Activated T-helper 2 cell treated with anti-CD3 and anti-CD28 coated beads, Interferon-gamma antibody, Interleukin-2, Interleukin-4, amounts not matched to agents 10 μg/mL and 5 μg/mL and 100 μg/mL, durations not matched to agents 14 hours and 24 hours and 36 hours (primary cell): Measurements from ENCODE around the gene PAX5. TPM values are rescaled to one million over a fixed set of nuclear protein-coding genes. Genes with fewer than 3 reads are reported as not detected.

Experiments
- DNase-seq: peaks from one replicate; pipeline ENCODE4 v3.0.0; 2021; ENCODE audit warnings: low spot score
- H3K27ac Mint-ChIP-seq: one replicate; pipeline ENCODE4 v1.8.0; 2021; ENCODE audit warnings: mixed read lengths
- H3K27me3 Mint-ChIP-seq: one replicate; pipeline ENCODE4 v1.8.0; 2021; ENCODE audit warnings: low read depth, mixed read lengths
- H3K36me3 Mint-ChIP-seq: one replicate; pipeline ENCODE4 v1.8.0; 2021; ENCODE audit warnings: low read depth, mixed read lengths
- H3K4me1 Mint-ChIP-seq: one replicate; pipeline ENCODE4 v1.8.0; 2021; ENCODE audit warnings: low read depth, mixed read lengths
- H3K4me3 Mint-ChIP-seq: one replicate; pipeline ENCODE4 v1.8.0; 2021; ENCODE audit warnings: low read depth, mild to moderate bottlenecking, moderate library complexity, mixed read lengths
- H3K9me3 Mint-ChIP-seq: one replicate; pipeline ENCODE4 v1.8.0; 2021; ENCODE audit warnings: mixed read lengths
- intact Hi-C: fragments of 100-400 bp; cut with micrococcal nuclease; formaldehyde crosslinking; loops from one replicate; pipeline ENCODE4 v1.15.1; 2023
- total RNA-seq: library from RNA; stranded (reverse); gene quantifications from 2 replicates; pipeline ENCODE4 v1.2.3, GENCODE V29; 2022

Gene PAX5
- total RNA-seq, 1 donor from 2014 or later: 0.34 TPM

GRCh38 chr9:36844961-36845360, 189.1 kb downstream of the PAX5 start:
- no peaks in the 10 kb centered on the region for H3K27me3 Mint-ChIP-seq
- no peaks in the 10 kb centered on the region for H3K36me3 Mint-ChIP-seq
- DNase-seq: no peak
- H3K4me3 Mint-ChIP-seq: no peak overlapping the region
- no peaks in the 10 kb centered on the region for H3K9me3 Mint-ChIP-seq
- no peak overlapping the region for H3K27ac Mint-ChIP-seq
- H3K4me1 Mint-ChIP-seq: no peaks in the 10 kb centered on the region
- intact Hi-C loops: no loop called here

- no peaks in the 10 kb centered on the region for H3K27me3 Mint-ChIP-seq
- no peak overlapping the region for H3K4me3 Mint-ChIP-seq
- no peak overlapping the region for H3K27ac Mint-ChIP-seq
- H3K36me3 Mint-ChIP-seq: no peaks in the 10 kb centered on the region
- no peaks in the 10 kb centered on the region for H3K4me1 Mint-ChIP-seq
- intact Hi-C loops: no loop called here
- no peaks in the 10 kb centered on the region for H3K9me3 Mint-ChIP-seq
- no peak for DNase-seq
These were observed 190.1 kb downstream of the PAX5 start for GRCh38 chr9:36843964-36844363.

GRCh38 chr9:36842560-36843530, 191.2 kb downstream of the PAX5 start:
- intact Hi-C loops: no loop called here
- Mint-ChIP-seq H3K36me3 (no peaks in the 10 kb centered on the region), H3K27me3 (no peaks in the 10 kb centered on the region), H3K4me1 (no peaks in the 10 kb centered on the region), H3K4me3 (no peak overlapping the region), H3K27ac (no peak overlapping the region), H3K9me3 (no peaks in the 10 kb centered on the region)
- DNase-seq: no peak

- DNase-seq: no peak
- Mint-ChIP-seq H3K27ac (no peak overlapping the region), H3K36me3 (no peaks in the 10 kb centered on the region), H3K9me3 (no peaks in the 10 kb centered on the region), H3K27me3 (no peaks in the 10 kb centered on the region), H3K4me3 (no peak overlapping the region), H3K4me1 (no peaks in the 10 kb centered on the region)
- intact Hi-C loops: no loop called here
These were observed 193.1 kb downstream of the PAX5 start for GRCh38 chr9:36840898-36841536.

- H3K36me3 Mint-ChIP-seq: no peaks in the 10 kb centered on the region
- no peak overlapping the region for H3K27ac Mint-ChIP-seq
- DNase-seq: no peak
- no peaks in the 10 kb centered on the region for H3K4me1 Mint-ChIP-seq
- H3K9me3 Mint-ChIP-seq: no peaks in the 10 kb centered on the region
- no peak overlapping the region for H3K4me3 Mint-ChIP-seq
- intact Hi-C loops: no loop called here
- no peaks in the 10 kb centered on the region for H3K27me3 Mint-ChIP-seq
These were observed 194.8 kb downstream of the PAX5 start for GRCh38 chr9:36839131-36839885.

- no peak for DNase-seq
- no peak overlapping the region for H3K27ac Mint-ChIP-seq
- H3K27me3 Mint-ChIP-seq: no peaks in the 10 kb centered on the region
- no peaks in the 10 kb centered on the region for H3K36me3 Mint-ChIP-seq
- no peaks in the 10 kb centered on the region for H3K4me1 Mint-ChIP-seq
- H3K4me3 Mint-ChIP-seq: no peak overlapping the region
- intact Hi-C loops: no loop called here
- no peaks in the 10 kb centered on the region for H3K9me3 Mint-ChIP-seq
These were observed 196.3 kb downstream of the PAX5 start for GRCh38 chr9:36837431-36838405.

GRCh38 chr9:36836486-36836885, 197.6 kb downstream of the PAX5 start:
- DNase-seq: no peak
- no peak overlapping the region for H3K27ac Mint-ChIP-seq
- no peaks in the 10 kb centered on the region for H3K27me3 Mint-ChIP-seq
- H3K4me1 Mint-ChIP-seq: no peaks in the 10 kb centered on the region
- H3K9me3 Mint-ChIP-seq: no peaks in the 10 kb centered on the region
- intact Hi-C loops: no loop called here
- no peaks in the 10 kb centered on the region for H3K36me3 Mint-ChIP-seq
- no peak overlapping the region for H3K4me3 Mint-ChIP-seq

- intact Hi-C loops: no loop called here
- no peaks in the 10 kb centered on the region for H3K36me3 Mint-ChIP-seq
- no peaks in the 10 kb centered on the region for H3K27me3 Mint-ChIP-seq
- H3K4me1 Mint-ChIP-seq: no peaks in the 10 kb centered on the region
- H3K27ac Mint-ChIP-seq: no peak overlapping the region
- no peaks in the 10 kb centered on the region for H3K9me3 Mint-ChIP-seq
- no peak overlapping the region for H3K4me3 Mint-ChIP-seq
- no peak for DNase-seq
These were observed 198.6 kb downstream of the PAX5 start for GRCh38 chr9:36835271-36835996.

GRCh38 chr9:36834736-36835135, 199.3 kb downstream of the PAX5 start:
- no peak for DNase-seq
- no peaks in the 10 kb centered on the region for H3K9me3 Mint-ChIP-seq
- no peaks in the 10 kb centered on the region for H3K36me3 Mint-ChIP-seq
- no peak overlapping the region for H3K4me3 Mint-ChIP-seq
- H3K27me3 Mint-ChIP-seq: no peaks in the 10 kb centered on the region
- intact Hi-C loops: no loop called here
- H3K4me1 Mint-ChIP-seq: no peaks in the 10 kb centered on the region
- no peak overlapping the region for H3K27ac Mint-ChIP-seq

GRCh38 chr9:36833954-36834353, 200.1 kb downstream of the PAX5 start:
- Mint-ChIP-seq H3K27ac (no peak overlapping the region), H3K4me1 (no peaks in the 10 kb centered on the region), H3K4me3 (no peak overlapping the region), H3K9me3 (no peaks in the 10 kb centered on the region), H3K36me3 (no peaks in the 10 kb centered on the region), H3K27me3 (no peaks in the 10 kb centered on the region)
- intact Hi-C loops: no loop called here
- DNase-seq: no peak

- Mint-ChIP-seq H3K36me3 (no peaks in the 10 kb centered on the region), H3K4me1 (no peaks in the 10 kb centered on the region), H3K27me3 (peaks cover under 1% of the 10 kb centered on the region), H3K9me3 (no peaks in the 10 kb centered on the region), H3K4me3 (no peak overlapping the region), H3K27ac (no peak overlapping the region)
- intact Hi-C loops: no loop called here
- DNase-seq: no peak
These were observed 201.8 kb downstream of the PAX5 start for GRCh38 chr9:36832164-36832795.
